ENCODE measurements around the gene NR5A1.

NR5A1 gene

DNA sequence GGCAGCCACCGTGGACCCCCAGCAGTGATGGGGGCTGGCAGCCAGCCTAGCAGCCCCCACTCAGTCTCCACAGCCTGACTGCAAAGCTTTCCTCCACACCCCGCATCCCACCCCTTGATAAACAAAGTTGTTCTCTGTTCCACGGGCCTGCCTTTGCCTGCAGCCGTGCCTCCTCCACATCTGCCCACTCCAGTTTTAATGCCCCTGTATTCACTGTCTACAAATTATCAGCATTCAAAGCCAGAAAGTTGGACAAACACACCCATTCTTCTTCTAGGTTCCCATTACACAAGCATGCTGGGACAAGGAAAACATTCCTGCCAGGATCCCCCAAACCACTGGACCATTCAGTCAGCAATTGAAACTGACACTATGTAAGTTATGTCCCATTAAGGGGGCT, 23.0 kb upstream of the NR5A1 start:
- H3K4me3 ChIP-seq (ENCODE audit: low read depth, low read length) = no peak overlapping the region
- DNase-seq (ENCODE audit: low read depth) = no peak
- TF ChIP-seq, protein P1, sequence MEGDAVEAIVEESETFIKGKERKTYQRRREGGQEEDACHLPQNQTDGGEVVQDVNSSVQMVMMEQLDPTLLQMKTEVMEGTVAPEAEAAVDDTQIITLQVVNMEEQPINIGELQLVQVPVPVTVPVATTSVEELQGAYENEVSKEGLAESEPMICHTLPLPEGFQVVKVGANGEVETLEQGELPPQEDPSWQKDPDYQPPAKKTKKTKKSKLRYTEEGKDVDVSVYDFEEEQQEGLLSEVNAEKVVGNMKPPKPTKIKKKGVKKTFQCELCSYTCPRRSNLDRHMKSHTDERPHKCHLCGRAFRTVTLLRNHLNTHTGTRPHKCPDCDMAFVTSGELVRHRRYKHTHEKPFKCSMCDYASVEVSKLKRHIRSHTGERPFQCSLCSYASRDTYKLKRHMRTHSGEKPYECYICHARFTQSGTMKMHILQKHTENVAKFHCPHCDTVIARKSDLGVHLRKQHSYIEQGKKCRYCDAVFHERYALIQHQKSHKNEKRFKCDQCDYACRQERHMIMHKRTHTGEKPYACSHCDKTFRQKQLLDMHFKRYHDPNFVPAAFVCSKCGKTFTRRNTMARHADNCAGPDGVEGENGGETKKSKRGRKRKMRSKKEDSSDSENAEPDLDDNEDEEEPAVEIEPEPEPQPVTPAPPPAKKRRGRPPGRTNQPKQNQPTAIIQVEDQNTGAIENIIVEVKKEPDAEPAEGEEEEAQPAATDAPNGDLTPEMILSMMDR (conservative IDR thresholded peaks at IDR 0.05; ENCODE audit: low read depth, low read length) = no peak

DNA sequence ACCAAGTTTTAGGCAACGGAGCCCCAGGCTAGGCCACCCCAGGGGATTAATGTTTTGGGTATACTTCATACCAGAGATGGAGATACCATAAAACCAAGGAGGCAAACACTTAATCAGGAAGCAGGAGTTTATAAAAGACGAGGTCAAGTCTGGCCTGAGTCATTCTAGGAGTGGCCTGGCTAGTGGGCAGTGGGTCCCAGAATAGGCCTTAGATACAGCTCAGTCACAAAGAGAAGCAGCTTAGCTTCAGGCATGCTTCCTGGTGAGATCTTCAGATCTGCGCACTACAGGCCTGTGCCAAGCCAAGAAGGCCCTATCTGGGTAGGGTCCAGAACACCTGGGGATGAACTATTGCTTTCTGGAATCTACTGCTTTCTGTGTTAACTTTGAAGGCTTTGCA, 20.6 kb upstream of the NR5A1 start:
- TF ChIP-seq, protein P1 (conservative IDR thresholded peaks at IDR 0.05; ENCODE audit: low read depth, low read length) = no peak
- DNase-seq (ENCODE audit: low read depth) = peak; percentile 28
- no peak overlapping the region for H3K4me3 ChIP-seq (ENCODE audit: low read depth, low read length)

DNA sequence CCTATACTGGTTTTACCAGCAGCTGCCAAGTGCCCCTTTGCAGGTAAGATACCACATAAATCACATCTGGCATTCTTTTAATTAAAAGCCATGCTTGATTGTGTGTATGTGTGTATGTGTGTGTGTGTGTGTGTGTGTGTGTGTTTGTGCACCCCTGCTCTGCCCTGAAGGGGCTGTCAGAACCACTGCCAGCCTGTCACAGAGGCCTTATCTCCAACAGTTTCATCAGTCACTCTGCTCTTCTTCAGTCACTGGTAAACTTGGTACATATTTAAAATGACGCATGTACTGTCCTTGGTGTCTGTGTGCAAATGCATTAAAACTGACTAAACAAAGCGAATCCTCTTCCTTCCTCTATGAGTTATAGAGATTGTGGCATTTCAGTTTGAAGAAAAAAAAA, 19.0 kb upstream of the NR5A1 start:
- TF ChIP-seq, protein P1 (conservative IDR thresholded peaks at IDR 0.05; ENCODE audit: low read depth, low read length) = no peak
- no peak for DNase-seq (ENCODE audit: low read depth)
- no peak overlapping the region for H3K4me3 ChIP-seq (ENCODE audit: low read depth, low read length)

DNA sequence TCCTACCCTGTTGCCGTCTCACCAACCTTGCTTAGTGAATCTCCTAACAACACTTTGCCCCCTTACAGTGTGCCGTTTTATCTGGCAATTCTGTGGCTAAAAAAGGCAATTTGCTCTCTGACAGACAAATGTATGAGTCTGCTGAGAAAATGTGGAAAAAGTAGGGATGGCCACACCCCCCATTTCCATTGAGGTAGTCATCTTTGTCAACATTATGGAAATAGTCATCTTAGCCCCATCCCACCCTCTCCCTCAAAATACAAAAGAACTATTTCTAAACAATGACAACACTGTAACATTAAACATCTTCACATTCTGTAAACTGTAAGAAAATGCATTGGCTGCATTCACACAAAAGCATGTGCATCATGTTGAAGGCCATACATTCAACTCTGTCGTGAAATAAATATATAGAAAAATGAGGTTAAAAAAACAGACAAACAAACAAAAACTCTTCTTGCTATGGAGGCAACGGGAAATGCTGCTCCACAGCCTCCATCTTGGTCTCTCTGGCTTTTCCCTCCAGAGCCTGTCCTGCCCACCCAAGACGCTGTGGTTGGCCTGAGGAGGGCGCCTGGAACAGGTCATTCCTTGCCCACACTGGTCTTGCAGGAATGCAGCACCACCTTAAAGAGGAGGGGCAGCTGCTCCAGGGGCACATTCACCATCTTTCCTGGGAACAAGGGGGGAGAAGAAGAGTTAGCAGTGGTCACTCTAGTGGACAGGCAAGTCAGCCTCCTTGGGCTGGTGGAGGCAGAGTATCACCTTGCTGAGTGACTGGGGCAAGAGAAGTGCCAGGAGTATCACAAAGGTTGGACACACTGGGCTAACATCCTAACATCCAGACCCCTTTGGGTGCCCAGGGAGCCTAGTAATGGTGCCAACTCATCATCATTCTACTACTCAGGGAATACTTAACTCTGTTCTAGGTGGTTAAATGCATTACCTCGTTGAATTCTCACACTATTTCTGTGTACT, 15.2 kb upstream of the NR5A1 start:
- no peak for DNase-seq (ENCODE audit: low read depth)
- TF ChIP-seq, protein P1 (conservative IDR thresholded peaks at IDR 0.05; ENCODE audit: low read depth, low read length) = no peak
- H3K4me3 ChIP-seq (ENCODE audit: low read depth, low read length) = no peak overlapping the region

DNA sequence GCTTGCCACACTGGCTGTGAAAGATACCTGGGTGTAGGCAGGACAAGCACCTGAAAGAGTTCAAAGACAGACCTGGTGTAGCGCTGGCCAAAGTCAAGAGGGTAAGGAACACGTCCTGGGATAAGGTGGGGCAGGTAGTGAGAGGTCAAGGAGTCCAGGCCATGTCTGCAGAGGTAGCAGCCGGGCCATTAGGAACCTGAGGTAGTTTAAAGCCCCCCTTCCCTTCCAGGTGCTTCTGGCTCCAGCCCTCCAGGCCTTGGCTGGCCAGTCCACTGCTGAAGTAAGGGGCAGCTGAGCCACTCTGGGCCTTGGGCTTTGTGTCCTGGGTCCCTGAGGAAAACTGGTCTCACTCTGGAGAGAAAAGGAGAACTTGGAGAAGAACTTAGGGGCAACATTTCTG, 13.9 kb upstream of the NR5A1 start:
- no peak for DNase-seq (ENCODE audit: low read depth)
- H3K4me3 ChIP-seq (ENCODE audit: low read depth, low read length) = no peak overlapping the region
- TF ChIP-seq, protein P1 (conservative IDR thresholded peaks at IDR 0.05; ENCODE audit: low read depth, low read length) = no peak

DNA sequence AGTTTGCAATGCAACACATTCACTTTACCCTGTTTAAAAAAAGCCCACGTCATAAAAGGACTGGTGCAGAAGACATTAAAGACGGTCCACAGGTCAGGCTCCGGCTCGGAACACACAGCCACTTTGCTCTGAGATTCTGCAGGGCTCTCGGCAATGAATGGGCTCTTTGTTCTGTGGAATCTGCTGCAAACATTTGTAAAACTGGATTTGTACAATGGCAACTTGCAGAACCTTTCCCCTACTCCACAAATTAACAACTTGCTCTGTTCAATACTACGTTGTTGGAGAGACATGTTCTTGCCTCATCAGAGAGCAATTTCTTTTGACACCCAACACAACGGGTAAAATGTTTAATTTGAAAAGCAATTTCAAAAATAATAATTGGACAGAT, 13.0 kb upstream of the NR5A1 start:
- no peak overlapping the region for H3K4me3 ChIP-seq (ENCODE audit: low read depth, low read length)
- no peak for DNase-seq (ENCODE audit: low read depth)
- TF ChIP-seq, protein P1 (conservative IDR thresholded peaks at IDR 0.05; ENCODE audit: low read depth, low read length) = no peak

DNA sequence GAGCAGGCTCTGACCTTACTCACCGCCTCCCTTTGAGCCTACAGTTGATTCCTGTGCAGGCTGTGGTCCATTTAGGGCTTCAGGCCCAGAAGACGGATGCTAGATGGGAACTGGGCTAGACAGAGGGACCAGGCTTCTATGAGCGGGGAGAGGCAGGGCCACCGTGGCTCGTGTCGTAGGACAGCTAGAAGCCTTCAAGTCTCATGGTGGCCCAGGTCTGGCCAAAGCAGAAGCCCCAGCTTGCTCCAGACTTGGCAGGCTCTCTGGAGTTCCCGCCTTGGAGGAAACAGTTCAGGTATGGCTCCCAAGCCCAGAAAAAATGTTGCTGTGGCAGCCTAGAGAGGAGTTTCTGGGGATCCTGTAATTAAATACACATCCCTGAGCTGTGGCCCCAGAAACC, 10.9 kb upstream of the NR5A1 start:
- H3K4me3 ChIP-seq (ENCODE audit: low read depth, low read length) = no peak overlapping the region
- DNase-seq (ENCODE audit: low read depth) = no peak
- TF ChIP-seq, protein P1 (conservative IDR thresholded peaks at IDR 0.05; ENCODE audit: low read depth, low read length) = no peak

Data from choroid plexus epithelial cell (primary cell).